SIG-M5 (cell line): Measurements from ENCODE around the gene NCR1.
"Not testable (repeated sequence)": the region's sequence is repeated elsewhere in the genome, so short reads cannot be mapped to it uniquely, and the experiment has no call there.

ENCODE experiments used
- DNase-seq: peaks from one replicate; lab custom pipeline; 2025; lab: John Stamatoyannopoulos, UW

Gene NCR1

GRCh38 chr19:54907899-54908298, 2.0 kb downstream of the NCR1 start:
- DNase-seq = not testable (repeated sequence)

- no peak for DNase-seq
Observed at GRCh38 chr19:54916822-54917221, 10.9 kb downstream of the NCR1 start.

- DNase-seq = no peak
Observed at GRCh38 chr19:54918499-54918898, 12.6 kb downstream of the NCR1 start.

GRCh38 chr19:54919646-54920563, 14.0 kb downstream of the NCR1 start:
- not testable (repeated sequence) for DNase-seq

- no peak for DNase-seq
Observed at GRCh38 chr19:54921082-54921481, 15.1 kb downstream of the NCR1 start.

- no peak for DNase-seq
Observed at GRCh38 chr19:54923276-54923675, 17.3 kb downstream of the NCR1 start.

- DNase-seq = no peak
Observed at GRCh38 chr19:54928299-54928698, 22.4 kb downstream of the NCR1 start.

GRCh38 chr19:54937926-54938325, 32.0 kb downstream of the NCR1 start:
- no peak for DNase-seq

- DNase-seq = no peak
Observed at GRCh38 chr19:54938906-54939305, 33.0 kb downstream of the NCR1 start.

GRCh38 chr19:54939538-54939937, 33.6 kb downstream of the NCR1 start:
- not testable (repeated sequence) for DNase-seq

- DNase-seq = not testable (repeated sequence)
Observed at GRCh38 chr19:54943772-54944361, 37.9 kb downstream of the NCR1 start.

GRCh38 chr19:54947381-54947780, 41.4 kb downstream of the NCR1 start, which contains the start of gene NLRP7:
NLRP7 (minus strand) TSS chr19:54947530.
- DNase-seq = no peak

GRCh38 chr19:54949412-54949811, 43.5 kb downstream of the NCR1 start:
- no peak for DNase-seq

GRCh38 chr19:54950580-54950979, 44.6 kb downstream of the NCR1 start:
- DNase-seq = not testable (repeated sequence)

- peak; percentile 44 for DNase-seq
Observed at GRCh38 chr19:54952591-54953344, 46.8 kb downstream of the NCR1 start.

- DNase-seq = not testable (repeated sequence)
Observed at GRCh38 chr19:54953345-54953713, 47.4 kb downstream of the NCR1 start.

GRCh38 chr19:54955376-54955775, 49.4 kb downstream of the NCR1 start:
- no peak for DNase-seq

GRCh38 chr19:54959840-54960239, 53.9 kb downstream of the NCR1 start:
- DNase-seq = no peak
